Stomach (tissue), 4 donors: ENCODE results near the gene EHMT1.

ENCODE experiments used
- CTCF ChIP-seq, 7 experiments: fragments of 450-650 bp in 4 of 7; fragments of 200-600 bp in 3 of 7; sonication (generic) in 3 of 7; IDR thresholded peaks; one replicate each; pipeline ENCODE4 v1.5.1; 2016 to 2019; ENCODE audit warnings: antibody characterized with exemption in 7 of 7, control low read depth in 2 of 7, mild to moderate bottlenecking in 1 of 7
- POLR2A ChIP-seq, 4 donors: fragments of 450-650 bp; IDR thresholded peaks; one replicate each; pipeline ENCODE4 v1.6.1; 2016; ENCODE audit warnings: antibody characterized with exemption in 4 of 4, control low read depth in 2 of 4, mild to moderate bottlenecking in 1 of 4, moderate library complexity in 1 of 4
- POLR2AphosphoS5 ChIP-seq, 3 donors: sonication (generic); formaldehyde crosslinking; IDR thresholded peaks; one replicate each; pipeline ENCODE4 v1.6.1; 2016; ENCODE audit warnings: antibody characterized with exemption in 3 of 3

DNA sequence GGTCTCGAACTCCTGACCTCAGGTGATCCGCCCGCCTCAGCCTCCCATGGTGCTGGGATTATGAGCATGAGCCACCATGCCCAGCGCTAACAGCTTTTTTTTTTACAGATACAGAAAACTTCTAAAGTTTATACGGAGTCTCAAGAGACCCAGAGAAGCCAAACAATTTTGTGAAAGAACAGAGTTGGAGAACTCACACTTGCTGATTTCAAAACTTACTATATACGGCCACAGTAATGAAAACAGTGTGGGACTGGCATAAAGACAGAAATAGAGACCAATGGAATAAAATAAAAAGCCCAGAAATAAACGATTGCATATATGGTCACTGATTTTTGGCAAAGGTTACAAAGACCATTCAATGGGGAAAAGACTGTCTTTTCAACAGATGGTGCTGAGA is 173.1 kb downstream of the EHMT1 start:
- TF ChIP-seq CTCF (IDR thresholded peaks at IDR 0.05) (no peak), POLR2AphosphoS5 (IDR thresholded peaks at IDR 0.05) (no peak), POLR2A (IDR thresholded peaks at IDR 0.05) (no peak)
